HG02852 (cell line): ENCODE data around the gene TTLL9.
A peak's percentile ranks its signal among the peaks of the same experiment; 100 is the strongest.

Source experiments
- ATAC-seq: cut with Tn5 transposase; IDR thresholded peaks from one replicate; pipeline ENCODE4 v1.9.1; 2021; ENCODE audit warnings: mild to moderate bottlenecking, moderate library complexity; ENCODE audit not compliant: unreplicated experiment

Gene TTLL9

GRCh38 chr20:31936420-31936819 is 66.0 kb downstream of the TTLL9 start:
- ATAC-seq = no peak

- ATAC-seq = no peak
These were observed 67.4 kb downstream of the TTLL9 start for GRCh38 chr20:31937820-31938219.

- ATAC-seq = no peak
These were observed 69.2 kb downstream of the TTLL9 start for GRCh38 chr20:31939661-31940060.

- no peak for ATAC-seq
These were observed 72.6 kb downstream of the TTLL9 start for GRCh38 chr20:31943052-31943471.

GRCh38 chr20:31945319-31945718 is 74.9 kb downstream of the TTLL9 start:
- ATAC-seq = no peak

GRCh38 chr20:31945785-31946184 is 75.4 kb downstream of the TTLL9 start:
- no peak for ATAC-seq

GRCh38 chr20:31948008-31948407 is 77.6 kb downstream of the TTLL9 start:
- no peak for ATAC-seq

- no peak for ATAC-seq
These were observed 79.6 kb downstream of the TTLL9 start for GRCh38 chr20:31949877-31950646.

- no peak for ATAC-seq
These were observed 80.7 kb downstream of the TTLL9 start for GRCh38 chr20:31951203-31951529.

- peak; percentile 94 for ATAC-seq
These were observed 81.4 kb downstream of the TTLL9 start, which contains the start of gene PDRG1 for GRCh38 chr20:31951530-31952453. TSS of gene PDRG1 (minus strand) at chr20:31952046. CDS start at chr20:31951961, 85 bp downstream.

- no peak for ATAC-seq
These were observed 83.2 kb downstream of the TTLL9 start for GRCh38 chr20:31953556-31954148.

GRCh38 chr20:31954500-31954899 is 84.1 kb downstream of the TTLL9 start:
- no peak for ATAC-seq

GRCh38 chr20:31956556-31957526 is 86.4 kb downstream of the TTLL9 start:
- ATAC-seq = no peak

- no peak for ATAC-seq
These were observed 92.3 kb downstream of the TTLL9 start for GRCh38 chr20:31962761-31963160.

- ATAC-seq = no peak
These were observed 93.5 kb downstream of the TTLL9 start for GRCh38 chr20:31963889-31964288.

- no peak for ATAC-seq
These were observed 96.7 kb downstream of the TTLL9 start for GRCh38 chr20:31966991-31967655.

GRCh38 chr20:31967830-31968249 is 97.4 kb downstream of the TTLL9 start, which contains the start of gene XKR7:
TSS of gene XKR7 (plus strand) at chr20:31968151. CDS start at chr20:31968176, 25 bp downstream.
- ATAC-seq = no peak

- ATAC-seq = no peak
These were observed 98.1 kb downstream of the TTLL9 start for GRCh38 chr20:31968291-31969126.

GRCh38 chr20:31969991-31970390 is 99.6 kb downstream of the TTLL9 start:
- no peak for ATAC-seq
